ENCODE measurements around the gene SVBP. TPM values are rescaled to one million over a fixed set of nuclear protein-coding genes. Genes with fewer than 3 reads are reported as not detected.

The SVBP gene
- total and polyA plus RNA-seq, 2 donors (not counting 3 experiments of a cell fraction or from before 2014, with no cell fraction given): 18.1 to 24.1 TPM

- BruUV-seq (replicated peaks): no TSS peak
- Histone ChIP-seq H3K4me2 (ENCODE audit: insufficient read depth, low read length) (no peak overlapping the region), H3K27ac (ENCODE audit: insufficient read depth, low read depth, low read length) (no peak overlapping the region), H3K4me1 (ENCODE audit: control insufficient read depth, extremely low read depth, insufficient read depth, low read length) (peaks cover 12% of the 10 kb centered on the region), H3K79me2 (ENCODE audit: control insufficient read depth, insufficient read depth, low read length) (peaks cover 5% of the 10 kb centered on the region), H3K27me3 (ENCODE audit: control insufficient read depth in 2 of 2, insufficient read depth in 2 of 2, low read length in 2 of 2) (no peaks in the 10 kb centered on the region), H4K20me1 (replicated peaks; ENCODE audit: control insufficient read depth, extremely low read depth, insufficient read depth, low read length) (no peaks in the 10 kb centered on the region), H3K36me3 (ENCODE audit: control insufficient read depth in 2 of 2, extremely low read depth in 1 of 2, insufficient read depth in 2 of 2, low read length in 2 of 2) (peaks cover 0 to 17% of the 10 kb centered on the region in 2 experiments), H3K9me1 (replicated peaks; ENCODE audit: control insufficient read depth, extremely low read depth, insufficient read depth, low read length) (no peaks in the 10 kb centered on the region), H3K9ac (replicated peaks; ENCODE audit: extremely low read depth, insufficient read depth, low read length) (no peak overlapping the region), H2AFZ (ENCODE audit: low read depth, low read length) (no peak overlapping the region), H3K4me3 (replicated peaks in 1 of 3; ENCODE audit: insufficient read depth in 1 of 3, low read depth in 1 of 3, low read length in 3 of 3) (no peak overlapping the region), H3K9me3 (replicated peaks; ENCODE audit: control insufficient read depth, insufficient read depth, low read length) (no peaks in the 10 kb centered on the region)
- TF ChIP-seq MAX (IDR thresholded peaks at IDR 0.05; ENCODE audit: insufficient read depth, insufficient read length): no peak
- TF ChIP-seq FOS (IDR thresholded peaks at IDR 0.05; ENCODE audit: borderline replicate concordance, insufficient read depth, low read length): no peak
- TF ChIP-seq POLR2A (IDR thresholded peaks at IDR 0.05; ENCODE audit: low read depth, low read length): no peak
- TF ChIP-seq GATA2 (IDR thresholded peaks at IDR 0.05; ENCODE audit: insufficient read depth, insufficient read length, low read depth, low read length): no peak
- no peak for TF ChIP-seq CTCF (IDR thresholded peaks at IDR 0.05; ENCODE audit: extremely low read depth in 1 of 2, insufficient read depth in 1 of 2, low read depth in 1 of 2, low read length in 2 of 2)
- no peak for TF ChIP-seq MYC (IDR thresholded peaks at IDR 0.05; ENCODE audit: low read depth, low read length)
- TF ChIP-seq JUN (IDR thresholded peaks at IDR 0.05; ENCODE audit: borderline replicate concordance, insufficient read depth, insufficient read length, low read depth): no peak
- no peak for TF ChIP-seq POLR2AphosphoS5 (IDR thresholded peaks at IDR 0.05; ENCODE audit: insufficient read depth, low read depth, low read length)
- no peak for TF ChIP-seq EZH2 (IDR thresholded peaks at IDR 0.05; ENCODE audit: borderline replicate concordance, low read depth, low read length, severe bottlenecking)
- ChIA-PET CTCF (interaction anchor here (1.2 to 2.5 kb wide), 5 partner anchors 27 to 226 kb away, joined by 5 to 21 read pairs (median 11); partner anchors contain the start of genes ERMAP and SVBP), POLR2A (interaction anchor here (1.9 kb wide), 1 partner anchor 30 kb away, joined by 6 read pairs; the partner anchor contains the start of gene SVBP)
- no peak for FAIRE-seq
- DNase-seq (ENCODE audit: low read depth, low spot score): no peak
- intact Hi-C loops (cut with micrococcal nuclease): loop anchor here (2.0 kb wide), 1 partner anchor 31 kb away; the partner anchor contains the start of genes ERMAP and SVBP
- dilution Hi-C loops (cut with MboI; ENCODE audit: extremely low pct_ligation_motif_present, low sequenced_read_pairs): no loop called here
Measured at GRCh38 chr1:42847721-42848460, 30.7 kb upstream of the SVBP start.
